Astrocyte (in vitro differentiated cells and primary cell): Measurements from ENCODE around the gene CDK16. TPM values are rescaled to one million over a fixed set of nuclear protein-coding genes. Genes with fewer than 3 reads are reported as not detected.

Experiments used
- DNase-seq: peaks from one replicate; pipeline ENCODE4 v3.0.0-alpha.2; 2010; ENCODE audit warnings: low read depth
- FAIRE-seq: peaks from 2 replicates; lab custom pipeline; 2011; peaks lifted over from hg19 to GRCh38; lab: Jason Lieb, UNC
- H2AFZ ChIP-seq: 2 replicates; pipeline ENCODE4 v1.6.0; 2012; ENCODE audit warnings: low read depth, low read length, inconsistent platforms
- H3K27ac ChIP-seq: 2 replicates; pipeline ENCODE4 v1.5.1; 2011; ENCODE audit warnings: low read depth, low read length, inconsistent platforms
- H3K27me3 ChIP-seq: 2 replicates; pipeline ENCODE4 v1.6.0; 2011; ENCODE audit warnings: low read length, inconsistent platforms; ENCODE audit not compliant: insufficient read depth
- H3K36me3 ChIP-seq: 2 replicates; pipeline ENCODE4 v1.5.1; 2011; ENCODE audit warnings: low read length, inconsistent platforms; ENCODE audit not compliant: insufficient read depth
- H3K4me1 ChIP-seq: 2 replicates; pipeline ENCODE4 v1.5.1; 2011; ENCODE audit warnings: low read length, inconsistent platforms; ENCODE audit not compliant: insufficient read depth
- H3K4me2 ChIP-seq: 2 replicates; pipeline ENCODE4 v1.6.0; 2012; ENCODE audit warnings: low read length, inconsistent platforms
- H3K4me3 ChIP-seq: 2 replicates; pipeline ENCODE4 v1.5.1; 2011; ENCODE audit warnings: low read depth, mild to moderate bottlenecking, low read length, inconsistent platforms; ENCODE audit not compliant: insufficient read depth
- H3K79me2 ChIP-seq: 2 replicates; pipeline ENCODE4 v1.6.0; 2012; ENCODE audit warnings: mild to moderate bottlenecking, low read length, inconsistent platforms; ENCODE audit not compliant: insufficient read depth
- H3K9ac ChIP-seq: 2 replicates; pipeline ENCODE4 v1.6.0; 2012; ENCODE audit warnings: mild to moderate bottlenecking, low read length, inconsistent platforms
- H3K9me3 ChIP-seq: 2 replicates; pipeline ENCODE4 v1.5.1; 2012; ENCODE audit warnings: low read depth, mild to moderate bottlenecking, low read length, inconsistent platforms; ENCODE audit not compliant: insufficient read depth
- H4K20me1 ChIP-seq: 2 replicates; pipeline ENCODE4 v1.6.0; 2012; ENCODE audit warnings: low read length, inconsistent platforms; ENCODE audit not compliant: insufficient read depth
- H3K27ac Mint-ChIP-seq: one replicate; pipeline ENCODE4 v1.8.0; 2021; ENCODE audit warnings: mild to moderate bottlenecking, mixed read lengths; ENCODE audit not compliant: unreplicated experiment
- H3K27me3 Mint-ChIP-seq: one replicate; pipeline ENCODE4 v1.8.0; 2021; ENCODE audit warnings: low read depth, mixed read lengths; ENCODE audit not compliant: unreplicated experiment
- H3K36me3 Mint-ChIP-seq: one replicate; pipeline ENCODE4 v1.8.0; 2021; ENCODE audit warnings: low read depth, mixed read lengths; ENCODE audit not compliant: unreplicated experiment
- H3K4me1 Mint-ChIP-seq: one replicate; pipeline ENCODE4 v1.8.0; 2021; ENCODE audit warnings: low read depth, mixed read lengths; ENCODE audit not compliant: unreplicated experiment
- H3K4me3 Mint-ChIP-seq: one replicate; pipeline ENCODE4 v1.8.0; 2021; ENCODE audit warnings: mild to moderate bottlenecking, moderate library complexity, mixed read lengths; ENCODE audit not compliant: unreplicated experiment
- H3K9me3 Mint-ChIP-seq: one replicate; pipeline ENCODE4 v1.8.0; 2021; ENCODE audit warnings: mild to moderate bottlenecking, mixed read lengths; ENCODE audit not compliant: unreplicated experiment
- CTCF ChIP-seq: IDR thresholded peaks from 2 replicates; pipeline ENCODE4 v1.5.1; 2011; ENCODE audit warnings: low read depth, mild to moderate bottlenecking, inconsistent platforms, low read length, moderate library complexity; ENCODE audit not compliant: insufficient read depth
- EZH2 ChIP-seq: IDR thresholded peaks from 2 replicates; pipeline ENCODE4 v1.6.1; 2012; ENCODE audit warnings: mild to moderate bottlenecking, low read length, inconsistent platforms; ENCODE audit not compliant: insufficient read depth
- total RNA-seq: library from RNA; stranded (reverse); gene quantifications from 2 replicates; pipeline ENCODE4 v1.2.1, GENCODE V29; 2021

The CDK16 gene
- total RNA-seq, 1 donor from 2014 or later = 128 TPM

- FAIRE-seq (no peak), DNase-seq (no peak)
- Histone ChIP-seq H3K79me2 (peaks cover 33% of the 10 kb centered on the region), H3K27ac (peak overlapping the region; percentile 89), H2AFZ (no peak overlapping the region), H3K9me3 (no peaks in the 10 kb centered on the region), H3K4me2 (peak overlapping the region; percentile 81), H3K9ac (peak overlapping the region; percentile 79), H3K4me1 (peaks cover 22% of the 10 kb centered on the region), H3K36me3 (peaks cover 13% of the 10 kb centered on the region), H3K27me3 (no peaks in the 10 kb centered on the region), H3K4me3 (no peak overlapping the region), H4K20me1 (peaks cover 59% of the 10 kb centered on the region)
- peaks cover 3% of the 10 kb centered on the region for H3K9me3 Mint-ChIP-seq
- peak overlapping the region; percentile 90 for H3K4me3 Mint-ChIP-seq
- H3K27ac Mint-ChIP-seq = peak overlapping the region; percentile 74
- peaks cover 29% of the 10 kb centered on the region for H3K4me1 Mint-ChIP-seq
- TF ChIP-seq EZH2 (no peak), CTCF (no peak)
- H3K36me3 Mint-ChIP-seq = peaks cover 16% of the 10 kb centered on the region
- no peaks in the 10 kb centered on the region for H3K27me3 Mint-ChIP-seq
Observed at GRCh38 chrX:47216393-47216925, 2.0 kb upstream of the CDK16 start.

GRCh38 chrX:47217121-47217851, 1.2 kb upstream of the CDK16 start:
- DNase-seq (peak; percentile 59), FAIRE-seq (peak; percentile 55)
- Histone ChIP-seq H3K4me2 (peak overlapping the region; percentile 81), H3K4me1 (peaks cover 22% of the 10 kb centered on the region), H3K9me3 (no peaks in the 10 kb centered on the region), H3K4me3 (no peak overlapping the region), H2AFZ (no peak overlapping the region), H3K9ac (peak overlapping the region; percentile 79), H3K27ac (peak overlapping the region; percentile 89), H3K27me3 (no peaks in the 10 kb centered on the region), H3K36me3 (peaks cover 13% of the 10 kb centered on the region), H4K20me1 (peaks cover 60% of the 10 kb centered on the region), H3K79me2 (peaks cover 41% of the 10 kb centered on the region)
- Mint-ChIP-seq H3K36me3 (peaks cover 16% of the 10 kb centered on the region), H3K27ac (peak overlapping the region; percentile 91), H3K4me3 (peak overlapping the region; percentile 90), H3K4me1 (peaks cover 29% of the 10 kb centered on the region), H3K9me3 (peaks cover 3% of the 10 kb centered on the region), H3K27me3 (no peaks in the 10 kb centered on the region)
- TF ChIP-seq CTCF (no peak), EZH2 (no peak)
